Measurements from ENCODE around the gene EFEMP2.

EFEMP2 gene

DNA sequence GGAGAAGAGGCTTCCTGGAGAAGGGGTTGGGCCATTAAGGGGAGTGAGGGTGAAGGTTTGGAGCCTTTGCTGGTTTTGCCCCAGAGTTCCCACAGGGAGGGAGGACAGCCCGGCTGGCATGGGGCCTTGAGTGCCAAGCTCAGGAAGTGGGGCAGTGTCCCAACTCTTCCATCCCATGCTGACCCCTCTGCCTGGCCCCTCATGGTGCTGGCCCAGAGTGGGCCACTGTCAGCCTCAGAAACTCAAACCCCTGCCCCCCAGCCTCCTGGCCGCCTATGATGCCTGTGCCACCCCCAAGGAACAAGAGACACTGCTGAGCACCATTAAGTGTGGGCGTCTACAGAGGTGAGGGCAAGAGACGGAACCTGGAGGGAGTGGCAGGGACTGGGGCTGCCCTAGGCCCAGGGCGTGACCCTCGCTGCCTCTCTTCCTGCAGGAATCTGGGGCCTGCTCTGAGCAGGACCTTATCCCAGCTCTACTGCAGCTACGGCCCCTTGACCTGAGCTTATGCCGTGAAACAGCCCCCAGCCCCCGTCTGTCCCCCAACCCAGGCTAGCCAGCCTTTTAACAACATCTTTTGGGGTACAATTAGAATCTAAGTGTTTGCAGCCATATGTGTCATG is 6.9 kb downstream of the EFEMP2 start:
- DNase-seq: no peak

DNA sequence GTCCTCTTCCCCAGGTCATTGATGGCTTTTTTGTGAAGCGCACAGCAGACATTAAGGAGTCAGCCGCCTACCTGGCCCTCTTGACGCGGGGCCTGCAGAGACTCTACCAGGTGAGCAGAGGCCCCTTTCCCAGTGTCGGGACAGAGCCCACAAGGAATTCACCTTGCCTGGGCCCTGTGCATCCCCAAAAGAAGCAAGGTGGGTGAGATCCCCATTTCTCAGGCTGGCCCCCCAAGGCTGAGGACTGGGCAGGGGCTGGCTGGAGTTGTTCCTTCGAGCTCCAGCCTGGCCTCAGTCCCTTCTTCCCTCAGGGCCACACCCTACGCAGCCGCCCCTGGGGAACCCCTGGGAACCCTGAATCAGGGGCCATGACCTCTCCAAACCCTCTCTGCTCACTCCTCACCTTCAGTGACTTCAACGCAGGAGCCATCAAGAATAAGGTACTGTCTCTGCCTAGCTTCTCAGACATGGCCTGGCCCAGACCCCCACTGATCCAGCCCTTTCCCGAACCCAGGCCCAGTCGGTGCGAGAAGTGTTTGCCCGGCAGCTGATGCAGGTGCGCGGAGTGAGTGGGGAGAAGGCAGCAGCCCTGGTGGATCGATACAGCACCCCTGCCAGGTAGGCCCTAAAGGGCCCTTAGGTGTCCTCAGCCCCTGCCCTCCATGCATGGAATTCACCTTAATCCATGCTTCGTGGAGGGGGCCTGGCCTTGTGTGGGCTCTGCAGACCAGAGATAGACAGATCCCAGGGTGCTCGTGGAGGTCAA is 7.7 kb downstream of the EFEMP2 start:
- DNase-seq: no peak

DNA sequence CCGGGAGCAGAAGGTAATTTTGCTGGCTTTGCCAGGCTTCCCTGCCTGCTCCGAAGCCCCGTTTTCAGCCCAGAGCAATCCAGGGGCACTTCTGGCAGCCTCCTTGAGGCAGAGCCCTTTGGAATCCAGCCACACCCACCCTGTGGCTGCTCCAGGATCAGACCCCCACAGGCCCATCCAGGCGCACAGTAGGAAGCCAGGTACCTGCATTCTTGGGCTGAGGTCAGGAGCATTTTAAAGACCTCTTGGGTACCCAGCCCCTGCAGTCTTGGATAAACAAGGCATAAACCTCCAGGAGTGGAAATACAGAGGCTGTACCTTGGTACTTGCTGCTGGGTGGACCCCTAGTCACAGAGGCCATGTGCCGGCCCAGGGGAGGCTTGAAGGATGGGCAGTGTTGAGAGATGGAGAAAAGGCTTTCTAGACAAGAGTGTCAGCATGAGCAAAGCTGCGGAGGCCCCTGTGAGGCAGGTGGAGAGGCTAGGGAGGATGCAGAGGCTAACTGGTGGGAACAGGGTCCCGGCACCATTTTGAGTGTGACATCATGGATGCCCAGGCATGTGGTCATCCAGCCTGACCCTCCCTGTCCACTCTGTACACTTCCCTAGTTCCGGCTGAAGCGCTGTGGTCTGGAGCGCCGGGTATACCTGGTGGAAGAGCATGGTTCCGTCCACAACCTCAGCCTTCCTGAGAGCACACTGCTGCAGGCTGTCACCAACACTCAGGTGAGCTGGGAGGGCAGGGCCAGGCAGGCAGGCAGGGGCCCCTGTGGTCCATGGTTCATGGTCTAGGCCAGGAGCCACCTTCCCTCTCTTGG is 8.5 kb downstream of the EFEMP2 start:
- no peak for DNase-seq

DNA sequence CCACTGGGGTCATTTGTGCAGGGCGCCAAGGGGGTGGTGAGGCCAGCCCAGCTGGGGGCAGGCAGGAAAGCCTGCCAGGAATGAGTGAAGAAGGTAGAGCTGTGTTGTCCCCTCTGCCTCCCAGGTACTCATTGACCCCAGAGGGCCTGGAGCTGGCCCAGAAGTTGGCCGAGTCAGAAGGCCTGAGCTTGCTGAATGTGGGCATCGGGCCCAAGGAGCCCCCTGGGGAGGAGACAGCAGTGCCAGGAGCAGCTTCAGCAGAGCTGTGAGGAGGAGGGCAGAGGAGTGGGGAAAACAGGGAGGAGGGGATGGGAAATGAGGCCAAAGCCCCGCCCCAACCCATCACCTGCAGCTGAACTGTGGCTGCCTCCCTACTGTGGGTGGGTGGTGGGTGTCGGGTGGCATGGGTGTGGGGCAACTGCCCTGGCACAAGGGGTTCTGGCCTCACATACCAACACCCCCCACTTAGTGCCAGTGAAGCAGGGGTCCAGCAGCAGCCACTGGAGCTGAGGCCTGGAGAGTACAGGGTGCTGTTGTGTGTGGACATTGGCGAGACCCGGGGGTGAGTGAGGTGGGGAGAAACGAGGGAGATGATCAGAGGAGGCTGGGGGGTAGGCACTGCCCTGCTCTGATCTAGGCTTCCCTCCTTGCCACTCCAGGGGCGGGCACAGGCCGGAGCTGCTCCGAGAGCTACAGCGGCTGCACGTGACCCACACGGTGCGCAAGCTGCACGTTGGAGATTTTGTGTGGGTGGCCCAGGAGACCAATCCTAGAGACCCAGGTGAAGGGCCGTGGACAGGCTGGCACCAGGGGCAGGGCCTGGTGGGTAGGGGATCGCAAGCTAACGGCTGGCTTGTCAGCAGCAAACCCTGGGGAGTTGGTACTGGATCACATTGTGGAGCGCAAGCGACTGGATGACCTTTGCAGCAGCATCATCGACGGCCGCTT is 9.4 kb downstream of the EFEMP2 start:
- no peak for DNase-seq

DNA sequence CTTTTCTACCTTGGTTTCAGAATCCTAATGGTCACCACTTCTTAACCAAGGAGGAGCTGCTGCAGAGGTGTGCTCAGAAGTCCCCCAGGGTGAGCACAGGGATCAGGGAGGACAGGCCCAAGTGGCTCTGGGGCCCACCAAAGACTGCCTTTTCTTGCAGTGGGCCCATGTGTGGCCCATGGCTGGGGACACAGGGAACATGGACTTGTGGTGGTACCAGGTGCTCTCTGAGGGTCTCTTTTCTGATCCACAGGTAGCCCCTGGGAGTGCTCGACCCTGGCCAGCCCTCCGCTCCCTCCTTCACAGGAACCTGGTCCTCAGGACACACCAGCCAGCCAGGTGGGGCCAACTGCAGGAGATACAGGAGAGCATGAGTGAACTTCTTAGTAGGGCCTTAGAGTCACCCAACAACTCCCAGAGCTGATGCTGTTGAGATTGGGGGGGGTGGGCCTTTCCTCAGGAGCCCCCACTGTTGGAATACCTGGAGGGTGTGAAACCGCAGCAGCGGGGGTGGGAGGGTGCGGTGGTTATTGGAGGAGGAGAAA is 10.3 kb downstream of the EFEMP2 start:
- DNase-seq: no peak

DNA sequence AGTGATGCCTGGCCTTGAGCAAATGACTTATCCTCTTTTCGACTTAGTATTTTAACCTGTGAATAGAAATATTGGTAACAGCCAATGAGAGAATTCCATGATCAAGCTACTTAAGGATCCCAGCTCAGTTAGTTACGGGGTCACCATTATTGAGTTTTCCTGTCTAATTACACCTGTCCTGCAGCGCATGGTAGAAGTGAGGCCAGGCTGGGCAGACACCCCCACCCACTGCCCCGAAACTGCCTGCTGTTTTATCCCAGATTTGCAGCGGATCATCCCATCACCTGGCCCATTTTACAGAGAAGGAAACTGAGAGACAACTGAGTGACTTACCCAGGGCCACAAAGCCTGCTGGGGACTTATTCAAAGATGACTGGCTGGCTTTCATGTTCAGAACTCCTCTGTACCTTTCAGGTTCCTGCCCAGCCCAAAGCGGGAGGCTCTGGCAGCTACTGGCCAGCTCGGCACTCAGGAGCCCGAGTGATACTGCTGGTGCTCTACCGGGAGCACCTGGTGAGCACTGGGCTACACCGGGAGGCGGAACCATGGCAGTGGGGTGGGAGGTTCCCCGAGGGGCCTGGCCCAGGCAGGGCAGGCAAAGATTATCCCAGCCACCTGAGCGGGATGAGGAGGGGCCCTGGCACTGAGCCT is 10.9 kb downstream of the EFEMP2 start:
- DNase-seq: no peak

DNA sequence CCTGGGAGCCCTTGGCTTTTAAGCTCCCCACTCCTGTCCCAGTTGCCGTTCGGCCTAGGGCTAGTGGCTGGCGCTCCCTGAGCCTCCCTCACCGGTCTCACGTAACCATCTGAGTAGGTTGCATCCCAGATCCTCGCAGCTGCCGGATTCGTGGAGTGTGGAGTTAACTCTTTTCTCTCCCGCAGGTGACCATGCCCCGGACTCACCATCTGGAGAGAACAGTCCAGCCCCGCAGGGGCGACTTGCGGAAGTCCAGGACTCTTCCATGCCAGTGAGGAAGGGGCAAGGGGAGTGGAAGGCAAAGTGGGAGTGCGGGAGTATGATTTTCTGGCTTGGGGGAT is 11.5 kb downstream of the EFEMP2 start:
- no peak for DNase-seq

DNA sequence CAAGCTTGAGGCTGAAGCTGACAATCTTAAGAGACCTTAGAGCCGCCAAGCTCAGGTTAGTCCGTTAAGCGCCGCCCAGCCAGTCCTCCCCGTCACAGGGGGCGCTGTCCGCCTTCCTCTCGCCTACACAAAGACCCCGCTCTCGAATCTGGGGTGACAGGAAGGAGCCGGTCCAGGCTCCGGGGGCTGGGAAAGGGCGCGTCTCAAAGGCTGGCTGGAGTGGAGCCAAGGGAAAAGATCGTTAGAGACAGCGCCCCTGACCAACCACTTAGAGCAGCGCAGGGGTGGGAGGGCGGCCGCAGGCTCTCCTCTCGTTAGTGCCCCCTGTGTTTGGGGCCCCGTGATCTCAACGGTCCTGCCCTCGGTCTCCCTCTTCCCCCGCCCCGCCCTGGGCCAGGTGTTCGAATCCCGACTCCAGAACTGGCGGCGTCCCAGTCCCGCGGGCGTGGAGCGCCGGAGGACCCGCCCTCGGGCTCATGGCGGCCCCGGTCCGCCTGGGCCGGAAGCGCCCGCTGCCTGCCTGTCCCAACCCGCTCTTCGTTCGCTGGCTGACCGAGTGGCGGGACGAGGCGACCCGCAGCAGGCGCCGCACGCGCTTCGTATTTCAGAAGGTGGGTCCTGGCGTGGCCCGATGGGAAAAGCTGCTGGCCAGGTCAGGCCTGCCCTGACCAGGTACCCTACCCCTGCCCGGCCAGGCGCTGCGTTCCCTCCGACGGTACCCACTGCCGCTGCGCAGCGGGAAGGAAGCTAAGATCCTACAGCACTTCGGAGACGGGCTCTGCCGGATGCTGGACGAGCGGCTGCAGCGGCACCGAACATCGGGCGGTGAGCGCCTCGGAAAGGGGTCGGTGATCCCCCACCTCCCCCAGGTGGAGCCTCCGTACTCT is 12.1 kb downstream of the EFEMP2 start, which contains the start of gene MUS81:
Gene MUS81, plus strand, starts transcription at position 156 of the 887 bp plus-strand sequence. Its CDS starts 321 bp downstream, at position 477.
- peak; percentile 96 for DNase-seq

DNA sequence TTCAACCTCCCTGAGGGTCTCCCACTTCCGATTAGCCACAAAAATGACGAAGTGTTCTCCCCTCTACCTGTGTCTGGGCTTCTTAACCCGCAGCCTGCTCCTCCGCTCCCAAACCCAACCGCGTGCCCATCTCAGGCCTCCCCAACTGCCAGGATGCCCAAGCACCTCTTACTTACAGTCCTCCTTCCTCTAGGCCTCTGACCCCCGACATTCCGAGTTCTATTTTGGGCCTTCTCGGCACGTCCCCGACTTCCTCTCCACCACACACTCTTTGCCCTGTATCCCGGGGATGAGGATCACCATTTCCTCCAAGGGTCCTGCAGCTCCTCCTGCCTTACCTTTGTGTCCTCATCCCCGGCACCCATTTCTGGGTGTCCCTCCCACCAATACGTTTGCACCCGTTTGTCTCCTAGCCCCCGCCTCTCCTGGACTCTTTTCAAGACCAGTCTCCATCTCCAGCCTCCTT is 12.8 kb downstream of the EFEMP2 start:
- no peak for DNase-seq

DNA sequence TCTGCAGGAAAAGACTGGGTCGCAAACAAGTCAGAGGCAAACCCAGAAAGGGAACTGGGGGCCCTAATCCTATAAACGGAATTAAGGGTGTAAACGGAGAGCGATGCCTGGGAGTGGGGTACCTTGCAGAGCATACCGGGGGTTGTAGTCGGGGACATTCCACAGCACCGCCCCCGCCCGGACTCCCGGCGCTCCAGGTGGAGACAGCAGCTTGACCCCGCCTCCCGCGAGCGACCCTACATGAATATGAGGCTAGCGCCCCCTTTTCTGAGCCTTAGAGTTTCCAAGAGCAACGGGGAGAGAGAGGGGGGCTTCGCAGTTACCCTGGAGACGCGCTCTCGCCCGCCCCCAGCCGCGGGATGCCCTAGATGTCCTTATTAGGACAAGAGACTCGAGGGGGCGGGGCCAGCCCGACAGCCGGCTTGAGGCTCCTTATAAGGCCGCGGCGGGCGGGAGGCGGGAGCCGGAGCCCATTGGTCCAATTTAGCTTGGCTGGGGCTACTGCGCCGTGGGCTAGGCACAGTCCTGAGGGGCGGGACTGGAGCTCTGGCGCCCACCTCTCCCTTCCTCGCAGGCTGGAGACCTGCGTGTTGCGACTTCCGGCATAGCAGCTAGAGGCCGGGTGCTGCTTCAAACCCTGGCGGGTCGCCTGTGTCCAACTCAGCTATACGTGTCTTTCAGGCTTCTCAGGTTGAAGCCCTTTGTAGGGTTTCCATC is 13.3 kb downstream of the EFEMP2 start:
- peak; percentile 97 for DNase-seq

DNA sequence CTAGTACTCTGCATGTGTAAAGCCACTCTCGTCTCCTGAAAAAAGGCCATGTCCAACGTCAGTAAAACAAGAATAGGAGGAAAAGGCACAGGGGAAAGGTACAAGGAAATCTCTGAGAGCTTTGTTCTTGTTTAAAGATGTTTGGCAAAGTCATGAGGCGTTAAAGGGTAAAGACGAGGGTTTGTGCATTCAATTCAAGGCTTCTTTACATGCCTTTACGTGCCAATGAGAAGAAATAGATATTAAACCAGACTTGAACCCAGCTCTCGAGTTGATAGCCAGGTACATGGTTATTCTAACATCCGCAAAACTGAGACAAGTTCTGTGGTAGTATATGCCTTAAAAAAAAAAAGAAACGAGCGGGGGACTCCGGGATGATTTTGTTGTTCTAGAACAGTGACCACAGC is 13.9 kb downstream of the EFEMP2 start:
- no peak for DNase-seq

DNA sequence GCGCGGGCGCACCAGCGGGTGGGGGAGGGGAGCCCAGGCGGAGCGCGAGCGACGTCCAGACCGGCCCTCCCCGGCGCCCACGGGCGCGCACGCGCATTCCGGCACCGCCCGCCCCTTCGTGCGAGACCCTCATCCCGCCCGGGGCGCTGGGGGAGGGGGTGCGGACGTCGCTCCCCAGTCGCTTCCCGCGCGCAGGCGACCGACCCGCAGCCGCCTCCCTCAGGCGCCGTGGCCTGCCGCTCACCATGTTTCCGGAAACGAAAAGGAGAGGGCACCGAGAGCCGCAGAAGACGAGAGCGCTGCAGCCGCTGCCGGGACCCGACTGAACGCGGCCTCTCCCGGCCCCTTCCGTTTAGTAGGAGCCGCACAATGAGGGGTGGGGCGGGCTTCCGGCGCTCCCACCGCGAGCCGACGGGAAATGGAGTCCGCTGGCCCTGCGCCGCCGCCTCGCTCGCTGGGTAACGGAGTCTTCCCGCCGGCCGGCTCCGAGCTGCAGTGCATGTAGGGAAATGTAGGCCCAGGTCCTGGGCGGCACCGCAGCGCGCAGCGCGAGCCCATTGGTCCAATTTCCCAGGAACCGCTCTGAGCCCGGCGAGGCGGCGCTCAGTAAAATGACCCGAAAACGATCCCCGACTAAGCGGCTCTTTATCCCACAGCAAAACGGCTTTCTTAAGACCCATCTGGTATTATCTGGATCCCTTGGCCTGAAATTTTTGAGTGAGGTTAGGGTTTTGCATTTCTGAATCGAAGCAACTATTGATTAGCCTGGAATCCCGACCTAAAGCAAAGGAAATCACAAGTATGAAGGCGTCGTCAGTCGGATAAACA is 14.5 kb downstream of the EFEMP2 start, which contains the start of gene CFL1:
Gene CFL1, minus strand, starts transcription at position 328 of the 828 bp plus-strand sequence. Its CDS starts 81 bp downstream, at position 247.
- peak; percentile 98 for DNase-seq

DNA sequence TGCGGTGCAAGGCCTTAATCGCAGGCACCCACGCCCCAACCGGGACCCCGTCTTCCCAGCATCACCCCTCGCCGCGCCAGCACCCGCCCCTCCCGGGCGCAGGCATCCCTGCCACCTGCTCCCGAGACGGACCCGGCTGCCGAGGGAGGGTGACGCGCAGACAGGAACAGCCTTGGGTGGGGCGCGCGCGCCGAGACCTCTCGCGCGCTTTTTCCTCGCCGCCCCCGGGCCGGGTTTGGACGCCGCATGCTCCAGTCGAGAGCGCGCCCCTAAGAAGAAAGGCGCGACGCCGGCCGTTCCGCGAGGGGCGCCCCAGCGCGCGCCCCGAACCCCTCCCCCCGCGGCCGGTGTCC is 15.1 kb downstream of the EFEMP2 start:
- DNase-seq: peak; percentile 60

DNA sequence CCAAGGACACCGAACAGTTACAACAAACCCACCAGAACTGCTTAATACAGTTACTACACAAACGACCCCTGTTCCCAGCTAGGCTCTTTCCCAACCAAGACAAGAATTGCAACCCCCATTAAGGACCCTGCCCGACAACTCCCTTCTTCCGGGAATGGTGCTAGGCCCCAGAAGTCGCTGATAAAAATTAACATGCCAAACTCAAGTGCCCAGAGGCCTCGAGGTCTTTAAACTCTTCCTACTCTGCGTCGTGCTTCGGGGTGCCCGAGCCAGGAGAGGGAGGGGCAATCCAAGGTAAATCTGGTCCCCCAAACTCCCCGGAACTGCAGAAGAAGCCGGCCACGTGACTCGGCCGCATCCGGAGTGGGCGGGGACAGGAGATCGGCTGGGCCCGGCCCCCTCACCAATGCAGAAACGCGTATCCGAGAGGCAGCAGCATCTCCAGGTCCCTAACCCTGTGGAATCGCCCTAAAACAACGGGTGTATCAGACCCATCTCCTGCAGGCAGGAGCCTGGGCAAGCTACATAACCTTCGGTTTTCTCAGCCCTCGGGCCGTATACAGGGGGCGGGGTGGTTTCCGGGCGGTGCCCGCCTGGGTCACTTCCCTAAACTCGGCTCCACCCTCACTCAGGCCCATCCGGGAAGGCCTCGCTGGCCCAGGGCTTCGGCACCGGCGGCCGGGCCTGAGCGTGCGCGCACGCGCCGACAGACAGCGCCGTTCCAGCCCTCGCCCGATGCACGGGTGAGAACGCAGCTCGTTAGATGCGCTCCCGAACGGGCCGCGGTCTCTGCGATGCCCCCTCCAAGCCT is 15.7 kb downstream of the EFEMP2 start:
- peak; percentile 86 for DNase-seq

DNA sequence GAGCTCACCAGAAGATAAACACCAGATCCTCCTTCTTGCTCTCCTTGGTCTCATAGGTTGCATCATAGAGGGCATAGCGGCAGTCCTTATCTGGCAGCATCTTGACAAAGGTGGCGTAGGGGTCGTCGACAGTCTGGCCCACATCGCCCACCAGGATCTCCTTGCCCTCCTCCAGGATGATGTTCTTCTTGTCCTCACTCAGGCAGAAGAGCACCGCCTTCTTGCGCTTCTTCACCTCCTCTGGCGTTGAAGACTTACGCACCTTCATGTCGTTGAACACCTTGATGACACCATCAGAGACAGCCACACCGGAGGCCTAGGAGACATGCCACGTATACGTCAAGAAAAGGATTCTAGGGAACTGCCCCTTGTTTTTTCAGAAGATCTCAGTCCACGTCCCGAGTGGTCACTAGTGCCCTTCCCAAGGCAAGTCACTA is 16.7 kb downstream of the EFEMP2 start:
- no peak for DNase-seq

DNA sequence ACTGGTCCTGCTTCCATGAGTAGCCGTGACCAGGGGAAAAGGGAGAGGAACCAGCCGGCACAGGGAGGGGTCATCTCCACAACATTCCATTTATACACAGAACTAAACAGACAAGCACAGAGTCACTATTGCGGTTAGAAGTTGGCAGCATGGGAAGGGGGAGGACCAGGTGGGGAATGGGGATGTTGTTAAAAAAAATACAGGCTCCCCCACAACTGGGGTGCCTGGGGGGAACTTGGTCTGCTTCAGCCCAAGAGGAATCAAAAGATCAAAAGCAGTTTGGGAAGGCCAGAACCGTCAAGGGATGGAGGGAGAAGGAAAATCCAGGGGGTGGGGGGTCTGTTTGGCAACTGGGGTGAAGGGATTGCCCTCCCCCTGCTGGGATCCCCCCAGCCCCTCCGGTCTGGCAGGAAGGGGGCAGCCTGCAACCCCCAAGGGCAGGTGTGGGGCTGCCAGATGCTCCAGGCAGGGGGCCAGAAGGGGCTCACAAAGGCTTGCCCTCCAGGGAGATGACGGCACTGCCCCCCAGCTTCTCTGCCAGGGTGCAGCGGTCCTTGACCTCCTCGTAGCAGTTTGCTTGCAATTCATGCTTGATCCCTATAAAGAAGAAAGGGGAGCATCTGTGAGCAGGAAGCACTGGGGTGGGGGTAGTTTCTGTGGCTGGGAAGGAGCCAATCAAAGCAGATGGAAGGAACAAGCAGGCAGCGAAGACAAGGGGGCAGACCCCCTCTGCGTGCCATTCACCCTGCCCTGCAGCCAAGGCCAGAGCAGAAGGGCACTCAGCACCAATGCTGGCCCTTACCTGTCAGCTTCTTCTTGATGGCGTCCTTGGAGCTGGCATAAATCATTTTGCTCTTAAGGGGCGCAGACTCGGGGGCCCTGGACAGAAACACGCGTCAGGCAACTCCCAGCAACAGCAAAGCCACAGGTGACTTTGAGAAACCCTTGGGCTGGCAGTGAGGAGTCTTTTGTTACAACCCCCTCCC is 17.5 kb downstream of the EFEMP2 start:
- no peak for DNase-seq

DNA sequence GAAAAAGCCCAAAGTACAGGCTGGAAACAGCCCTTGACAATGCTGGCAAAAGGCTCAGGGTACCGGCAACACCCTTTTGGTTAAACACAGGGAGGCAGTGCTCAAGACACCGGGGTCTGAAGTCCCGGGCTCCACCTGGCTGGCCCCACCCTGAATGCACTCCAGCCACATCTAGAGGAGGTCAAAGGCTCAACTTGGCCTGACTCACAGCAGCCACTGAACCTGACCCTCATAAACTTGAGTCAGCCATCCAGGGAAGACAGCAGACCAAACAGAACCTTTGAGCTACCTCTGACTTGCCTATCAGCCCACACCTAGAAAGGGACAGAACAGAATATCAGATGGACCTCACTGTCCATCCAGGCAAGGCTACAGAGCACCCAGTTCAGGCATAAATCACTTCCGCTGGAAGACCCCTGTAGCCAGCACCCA is 18.4 kb downstream of the EFEMP2 start:
- no peak for DNase-seq
